Caco-2 (cell line): ENCODE measurements around the gene PLCB4. TPM values are rescaled to one million over a fixed set of nuclear protein-coding genes. Genes with fewer than 3 reads are reported as not detected.

Source experiments
- BruUV-seq: library from RNA; stranded (reverse); fragments of 400-500 nt; replicated peaks from 2 replicates; lab custom pipeline; 2021; lab: Mats Ljungman, UMichigan
- CTCF ChIA-PET: fragments of 300-600 bp; sonication (Branson Sonifier 250); formaldehyde crosslinking; loops from one replicate; lab custom pipeline; 2022; ENCODE audit warnings: antibody characterized with exemption; lab: Charles Lee
- POLR2A ChIA-PET: fragments of 300-600 bp; sonication (Branson Sonifier 250); formaldehyde crosslinking; loops from one replicate; lab custom pipeline; 2022; ENCODE audit warnings: antibody characterized with exemption; lab: Charles Lee
- DNase-seq, 2 experiments: peaks; one replicate each; pipeline versions ENCODE4 v3.0.0 to v3.0.0-alpha.2; 2020 to 2022
- H3K27me3 ChIP-seq: replicated peaks from 2 replicates; pipeline ENCODE4 v1.6.0; 2011; ENCODE audit warnings: low read length; ENCODE audit not compliant: control insufficient read depth, insufficient read depth
- H3K36me3 ChIP-seq: 2 replicates; pipeline ENCODE4 v1.5.1; 2011; ENCODE audit warnings: low read length; ENCODE audit not compliant: control insufficient read depth, insufficient read depth
- H3K4me1 ChIP-seq: fragments of 250-450 bp; sonication (Bioruptor Pico); 2 replicates; pipeline ENCODE4 v1.5.1; 2020; ENCODE audit warnings: mild to moderate bottlenecking
- H3K4me3 ChIP-seq: 2 replicates; pipeline ENCODE4 v1.5.1; 2011; ENCODE audit warnings: low read depth, mild to moderate bottlenecking, control low read depth, low read length
- H3K9me3 ChIP-seq: fragments of 250-450 bp; sonication (Bioruptor Pico); 2 replicates; pipeline ENCODE4 v1.5.1; 2020; ENCODE audit warnings: mild to moderate bottlenecking, moderate library complexity
- H3K27ac Mint-ChIP-seq: one replicate; pipeline ENCODE4 v1.8.0; 2022; ENCODE audit warnings: mixed read lengths; ENCODE audit not compliant: unreplicated experiment
- H3K27me3 Mint-ChIP-seq: one replicate; pipeline ENCODE4 v1.8.0; 2022; ENCODE audit warnings: mixed read lengths; ENCODE audit not compliant: insufficient read depth, unreplicated experiment
- H3K36me3 Mint-ChIP-seq: one replicate; pipeline ENCODE4 v1.8.0; 2022; ENCODE audit warnings: mild to moderate bottlenecking, mixed read lengths; ENCODE audit not compliant: insufficient read depth, unreplicated experiment
- H3K4me1 Mint-ChIP-seq: one replicate; pipeline ENCODE4 v1.8.0; 2022; ENCODE audit warnings: low read depth, mixed read lengths; ENCODE audit not compliant: unreplicated experiment
- H3K4me3 Mint-ChIP-seq: one replicate; pipeline ENCODE4 v1.8.0; 2022; ENCODE audit warnings: mild to moderate bottlenecking, moderate library complexity, mixed read lengths; ENCODE audit not compliant: unreplicated experiment
- H3K9me3 Mint-ChIP-seq: one replicate; pipeline ENCODE4 v1.8.0; 2022; ENCODE audit warnings: mixed read lengths; ENCODE audit not compliant: unreplicated experiment
- intact Hi-C: fragments of 100-400 bp; cut with micrococcal nuclease; formaldehyde crosslinking; loops from one replicate; pipeline ENCODE4 v1.10.0; 2022; ENCODE audit not compliant: unreplicated experiment
- total RNA-seq: library from RNA; stranded (reverse); gene quantifications from 2 replicates; pipeline ENCODE4 v1.2.3, GENCODE V29; 2022
- TF ChIP-seq, protein P1 (sequence below), 2 experiments: fragments of 200-600 bp in 1 of 2; IDR thresholded peaks; 1 replicate in 1 of 2; 2 replicates in 1 of 2; pipeline versions ENCODE4 v1.5.1 to v1.8.0; 2011 to 2022; ENCODE audit warnings: antibody characterized with exemption in 1 of 2, control low read depth in 1 of 2, inconsistent platforms in 1 of 2, low read depth in 1 of 2, low read length in 1 of 2, mild to moderate bottlenecking in 1 of 2, moderate library complexity in 1 of 2; ENCODE audit not compliant: insufficient read depth in 1 of 2, severe bottlenecking in 1 of 2, unreplicated experiment in 1 of 2

Gene PLCB4
- total RNA-seq, 1 experiment from 2014 or later: 3.0 TPM

- Histone ChIP-seq H3K27me3 (no peaks in the 10 kb centered on the region), H3K9me3 (peaks cover 10% of the 10 kb centered on the region), H3K36me3 (no peaks in the 10 kb centered on the region), H3K4me1 (no peaks in the 10 kb centered on the region), H3K4me3 (no peak overlapping the region)
- TF ChIP-seq, protein P1, sequence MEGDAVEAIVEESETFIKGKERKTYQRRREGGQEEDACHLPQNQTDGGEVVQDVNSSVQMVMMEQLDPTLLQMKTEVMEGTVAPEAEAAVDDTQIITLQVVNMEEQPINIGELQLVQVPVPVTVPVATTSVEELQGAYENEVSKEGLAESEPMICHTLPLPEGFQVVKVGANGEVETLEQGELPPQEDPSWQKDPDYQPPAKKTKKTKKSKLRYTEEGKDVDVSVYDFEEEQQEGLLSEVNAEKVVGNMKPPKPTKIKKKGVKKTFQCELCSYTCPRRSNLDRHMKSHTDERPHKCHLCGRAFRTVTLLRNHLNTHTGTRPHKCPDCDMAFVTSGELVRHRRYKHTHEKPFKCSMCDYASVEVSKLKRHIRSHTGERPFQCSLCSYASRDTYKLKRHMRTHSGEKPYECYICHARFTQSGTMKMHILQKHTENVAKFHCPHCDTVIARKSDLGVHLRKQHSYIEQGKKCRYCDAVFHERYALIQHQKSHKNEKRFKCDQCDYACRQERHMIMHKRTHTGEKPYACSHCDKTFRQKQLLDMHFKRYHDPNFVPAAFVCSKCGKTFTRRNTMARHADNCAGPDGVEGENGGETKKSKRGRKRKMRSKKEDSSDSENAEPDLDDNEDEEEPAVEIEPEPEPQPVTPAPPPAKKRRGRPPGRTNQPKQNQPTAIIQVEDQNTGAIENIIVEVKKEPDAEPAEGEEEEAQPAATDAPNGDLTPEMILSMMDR (IDR thresholded peaks at IDR 0.05; ENCODE audit: insufficient read depth in 1 of 2, low read depth in 1 of 2, low read length in 1 of 2, severe bottlenecking in 1 of 2, unreplicated experiment in 1 of 2): no peak
- no TSS peak for BruUV-seq
- intact Hi-C loops: no loop called here
- no peaks in the 10 kb centered on the region for H3K4me1 Mint-ChIP-seq
- H3K9me3 Mint-ChIP-seq: peaks cover 8% of the 10 kb centered on the region
- H3K27me3 Mint-ChIP-seq: peaks cover 3% of the 10 kb centered on the region
- H3K27ac Mint-ChIP-seq: no peak overlapping the region
- POLR2A ChIA-PET: no interaction called here
- no peaks in the 10 kb centered on the region for H3K36me3 Mint-ChIP-seq
- DNase-seq: no peak
- H3K4me3 Mint-ChIP-seq: no peak overlapping the region
- CTCF ChIA-PET: no interaction called here
Observed at GRCh38 chr20:9136114-9136513, 67.2 kb downstream of the PLCB4 start.

DNA sequence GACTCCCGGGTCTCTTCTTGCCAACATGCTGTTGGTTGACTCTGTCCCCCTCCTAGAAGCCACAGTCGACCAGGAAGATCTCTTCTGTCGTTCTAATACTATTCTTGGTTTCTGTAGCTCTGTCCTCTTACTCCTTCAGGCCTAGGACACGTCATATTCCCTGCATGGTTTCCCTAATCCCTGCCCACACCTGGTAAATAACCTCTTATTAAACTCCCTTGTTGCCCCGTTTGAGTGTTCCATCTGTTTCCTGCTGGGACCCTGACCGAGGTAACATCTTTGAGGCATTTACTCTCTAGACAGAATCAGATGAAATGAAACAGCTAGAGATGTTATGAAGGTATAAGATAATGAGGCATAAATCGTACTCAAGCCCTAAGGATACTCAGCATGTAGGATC is 68.1 kb downstream of the PLCB4 start:
- H3K36me3 ChIP-seq: no peaks in the 10 kb centered on the region
- Mint-ChIP-seq H3K9me3 (peaks cover 8% of the 10 kb centered on the region), H3K27me3 (peaks cover 3% of the 10 kb centered on the region), H3K36me3 (no peaks in the 10 kb centered on the region), H3K4me1 (no peaks in the 10 kb centered on the region), H3K27ac (no peak overlapping the region), H3K4me3 (no peak overlapping the region)
- CTCF ChIA-PET: no interaction called here
- intact Hi-C loops: no loop called here
- BruUV-seq: no TSS peak
- H3K9me3 ChIP-seq: peaks cover 10% of the 10 kb centered on the region
- H3K4me3 ChIP-seq: no peak overlapping the region
- DNase-seq: no peak
- TF ChIP-seq, protein P1 (IDR thresholded peaks at IDR 0.05; ENCODE audit: insufficient read depth in 1 of 2, low read depth in 1 of 2, low read length in 1 of 2, severe bottlenecking in 1 of 2, unreplicated experiment in 1 of 2): no peak
- POLR2A ChIA-PET: no interaction called here
- no peaks in the 10 kb centered on the region for H3K4me1 ChIP-seq
- no peaks in the 10 kb centered on the region for H3K27me3 ChIP-seq

GRCh38 chr20:9139106-9139833 is 70.4 kb downstream of the PLCB4 start:
- no peaks in the 10 kb centered on the region for H3K36me3 ChIP-seq
- H3K36me3 Mint-ChIP-seq: no peaks in the 10 kb centered on the region
- H3K27me3 ChIP-seq: no peaks in the 10 kb centered on the region
- no peaks in the 10 kb centered on the region for H3K4me1 ChIP-seq
- peaks cover 5% of the 10 kb centered on the region; the same call in 1 of the 2 replicates for H3K9me3 ChIP-seq
- H3K27me3 Mint-ChIP-seq: peaks cover 3% of the 10 kb centered on the region
- intact Hi-C loops: no loop called here
- no peak for DNase-seq
- no peak overlapping the region for H3K27ac Mint-ChIP-seq
- H3K9me3 Mint-ChIP-seq: peaks cover 8% of the 10 kb centered on the region
- ChIA-PET POLR2A (no interaction called here), CTCF (no interaction called here)
- H3K4me3 Mint-ChIP-seq: no peak overlapping the region
- H3K4me3 ChIP-seq: no peak overlapping the region
- BruUV-seq: no TSS peak
- TF ChIP-seq, protein P1 (IDR thresholded peaks at IDR 0.05; ENCODE audit: insufficient read depth in 1 of 2, low read depth in 1 of 2, low read length in 1 of 2, severe bottlenecking in 1 of 2, unreplicated experiment in 1 of 2): no peak
- H3K4me1 Mint-ChIP-seq: no peaks in the 10 kb centered on the region
